K562 (cell line): Measurements from ENCODE around the gene DDRGK1. TPM values are rescaled to one million over a fixed set of nuclear protein-coding genes. Genes with fewer than 3 reads are reported as not detected.
"Not testable (repeated sequence)": the region's sequence is repeated elsewhere in the genome, so short reads cannot be mapped to it uniquely, and the experiment has no call there.

ENCODE experiments used
- ATAC-seq: fragments of 200-7000 bp; cut with Tn5 transposase; 3 replicates; pipeline ENCODE4 v1.9.1; 2020; ENCODE audit warnings: moderate library complexity
- BruUV-seq: library from RNA; stranded (reverse); fragments of 400-500 nt; replicated peaks from 2 replicates; lab custom pipeline; 2021; lab: Mats Ljungman, UMichigan
- CTCF ChIA-PET: fragments of 300-600 bp; formaldehyde crosslinking; extraction: SDS; loops from one replicate; lab custom pipeline; 2021; ENCODE audit warnings: low intra/inter-chr PET ratio; lab: Yijun Ruan, JAX
- POLR2A ChIA-PET: fragments of 300-600, 350-650 bp; sonication (Branson Sonifier 250); formaldehyde crosslinking; extraction: SDS; loops from one replicate; lab custom pipeline; 2021; ENCODE audit warnings: antibody characterized with exemption, inconsistent platforms; lab: Yijun Ruan, JAX
- DNase-seq, 4 experiments: peaks; one replicate each; pipeline versions ENCODE4 v3.0.0 to v3.0.0-alpha.2; 2011 to 2018; ENCODE audit warnings: low spot score in 3 of 4, mixed read lengths in 3 of 4; ENCODE audit errors: extremely low read depth in 1 of 4
- FAIRE-seq: peaks from 2 replicates; lab custom pipeline; 2011; peaks lifted over from hg19 to GRCh38; lab: Jason Lieb, UNC
- H2AFZ ChIP-seq: 2 replicates; pipeline ENCODE4 v1.6.0; 2011; ENCODE audit warnings: low read depth, low read length, control low read depth, inconsistent platforms
- H3K27ac ChIP-seq: fragments of 200-600 bp; 3 replicates; pipeline ENCODE4 v1.8.0; 2011; ENCODE audit warnings: low read depth, mild to moderate bottlenecking, control low read depth, inconsistent platforms, low read length, moderate library complexity, mixed read lengths; ENCODE audit errors: extremely low read depth
- H3K27me3 ChIP-seq, 2 experiments: fragments of 300-600 bp in 1 of 2; 2 replicates in 1 of 2; 3 replicates in 1 of 2; pipeline versions ENCODE4 v1.6.0 to v1.8.0; 2011; ENCODE audit warnings: inconsistent platforms in 2 of 2, low read length in 2 of 2, mild to moderate bottlenecking in 1 of 2, mixed read lengths in 1 of 2, moderate library complexity in 1 of 2; ENCODE audit not compliant: control insufficient read depth in 2 of 2, insufficient read depth in 2 of 2
- H3K36me3 ChIP-seq: fragments of 300-600 bp; 3 replicates; pipeline ENCODE4 v1.8.0; 2011; ENCODE audit warnings: mild to moderate bottlenecking, low read length, inconsistent platforms; ENCODE audit not compliant: control insufficient read depth, insufficient read depth
- H3K4me1 ChIP-seq, 2 experiments: fragments of 200-600 bp in 1 of 2; replicated peaks in 1 of 2; 2 replicates in 1 of 2; 3 replicates in 1 of 2; pipeline versions ENCODE4 v1.5.1 to v1.8.0; 2011; ENCODE audit warnings: inconsistent platforms in 2 of 2, low read length in 2 of 2, mild to moderate bottlenecking in 1 of 2, mixed read lengths in 1 of 2, moderate library complexity in 1 of 2; ENCODE audit not compliant: control insufficient read depth in 2 of 2, insufficient read depth in 2 of 2
- H3K4me2 ChIP-seq: 2 replicates; pipeline ENCODE4 v1.6.1; 2011; ENCODE audit warnings: low read length, control low read depth, inconsistent platforms, mixed read lengths; ENCODE audit not compliant: insufficient read depth
- H3K4me3 ChIP-seq: fragments of 200-600 bp; sonication (generic), shearing (Covaris generic); 2 replicates; pipeline ENCODE4 v1.5.1; 2016; ENCODE audit warnings: control low read depth, inconsistent platforms
- H3K79me2 ChIP-seq: fragments of 200-600 bp; 3 replicates; pipeline ENCODE4 v1.8.0; 2011; ENCODE audit warnings: low read length, inconsistent platforms; ENCODE audit not compliant: control insufficient read depth, insufficient read depth
- H3K9ac ChIP-seq, 2 experiments: 2 replicates each; pipeline versions ENCODE4 v1.6.0 to v1.6.1; 2011; ENCODE audit warnings: low read depth in 2 of 2, low read length in 2 of 2, control low read depth in 1 of 2, inconsistent platforms in 1 of 2, mild to moderate bottlenecking in 1 of 2, mixed read lengths in 1 of 2; ENCODE audit not compliant: insufficient read depth in 1 of 2
- H3K9me1 ChIP-seq: one replicate; pipeline ENCODE4 v1.6.0; 2011; ENCODE audit warnings: inconsistent platforms, mild to moderate bottlenecking, low read length, moderate library complexity; ENCODE audit not compliant: control insufficient read depth, insufficient read depth
- H3K9me3 ChIP-seq: replicated peaks from 2 replicates; pipeline ENCODE4 v1.5.1; 2011; ENCODE audit warnings: low read depth, low read length, inconsistent platforms; ENCODE audit not compliant: control insufficient read depth, insufficient read depth
- H4K20me1 ChIP-seq: replicated peaks from 2 replicates; pipeline ENCODE4 v1.6.1; 2011; ENCODE audit warnings: low read length, inconsistent platforms, mixed read lengths; ENCODE audit not compliant: control insufficient read depth, insufficient read depth
- ARHGAP35 ChIP-seq: fragments of 450-650 bp; IDR thresholded peaks from 2 replicates; pipeline ENCODE4 v1.6.1; 2018; ENCODE audit not compliant: partially characterized antibody
- CBX5 ChIP-seq: IDR thresholded peaks from 2 replicates; pipeline ENCODE4 v1.6.1; 2014; ENCODE audit warnings: low read depth, borderline replicate concordance
- GABPA ChIP-seq: fragments of 200-800 bp; sonication (Bioruptor generic); conservative IDR thresholded peaks from 2 replicates; pipeline ENCODE4 v1.6.1; 2016; ENCODE audit warnings: low read depth, missing genetic modification characterization, missing compliant biosample characterization
- MCM2 ChIP-seq: fragments of 450-650 bp; IDR thresholded peaks from 2 replicates; pipeline ENCODE4 v1.6.1; 2017; ENCODE audit warnings: low read depth, mild to moderate bottlenecking
- NR2C2 ChIP-seq, 2 experiments: fragments of 200-800 bp in 1 of 2; sonication (Bioruptor generic) in 1 of 2; sonication (generic) in 1 of 2; formaldehyde crosslinking in 1 of 2; IDR thresholded peaks; 2 replicates each; pipeline versions ENCODE4 v1.6.1 to v1.8.0; 2016 to 2022; ENCODE audit warnings: mild to moderate bottlenecking in 1 of 2, missing compliant biosample characterization in 1 of 2, missing genetic modification characterization in 1 of 2, missing genetic modification reagents in 1 of 2
- SPI1 ChIP-seq: IDR thresholded peaks from 2 replicates; pipeline ENCODE4 v1.6.1; 2011; ENCODE audit warnings: low read depth, low read length, control low read depth, borderline replicate concordance
- ZNF224 ChIP-seq: sonication (generic); formaldehyde crosslinking; IDR thresholded peaks from 2 replicates; pipeline ENCODE4 v1.8.0; 2022; ENCODE audit warnings: mild to moderate bottlenecking, missing genetic modification reagents
- ZNF239 ChIP-seq: fragments of 250-450 bp; sonication (Bioruptor Pico); IDR thresholded peaks from 2 replicates; pipeline ENCODE4 v1.4.0; 2020; ENCODE audit warnings: mild to moderate bottlenecking
- WGBS: fragments of 100-300 bp; shearing (Covaris generic); methylation state at CpG from one replicate; pipeline ENCODE4 v1.1.6; 2016; ENCODE audit warnings: low coverage, mixed read lengths; ENCODE audit not compliant: insufficient coverage; ENCODE audit errors: missing lambda C conversion rate; 5-methylcytosine and 5-hydroxymethylcytosine counted together
- in situ Hi-C: fragments of 300-500 bp; cut with MboI; formaldehyde crosslinking; loops from 4 replicates; pipeline ENCODE4 v1.15.0; 2018; ENCODE audit warnings: inconsistent platforms, mixed read lengths
- intact Hi-C: fragments of 100-400 bp; cut with micrococcal nuclease; formaldehyde crosslinking; loops from 2 replicates; pipeline ENCODE4 v1.14.2; 2022
- polyA plus RNA-seq, 8 experiments: library from polyadenylated mRNA; depleted of rRNA in 4 of 8; stranded (reverse) in 5 of 8; unstranded in 3 of 8; fragments of >200 nt; fragmentation: Nextera tagmentation in 2 of 8; fragmentation: Illumina TruSeq in 1 of 8; extraction: Ambion mirVana in 2 of 8; extraction: Trizol in 1 of 8; gene quantifications; 2 replicates each; pipeline versions ENCODE4 v1.2.1 to v1.2.3, GENCODE V29; 2011 to 2014; ENCODE audit warnings: inconsistent platforms in 1 of 8, missing spikeins in 1 of 8
- total RNA-seq, 7 experiments: library from RNA; depleted of rRNA in 6 of 7; stranded (reverse); fragments of >200 nt in 6 of 7; fragmentation: Illumina TruSeq in 2 of 7; extraction: Trizol in 2 of 7; gene quantifications; 2 replicates each; pipeline versions ENCODE4 v1.2.1 to v1.2.3, GENCODE V29; 2011 to 2021; ENCODE audit warnings: low replicate concordance in 1 of 7
- TF ChIP-seq, protein P1 (sequence below): sonication (generic); formaldehyde crosslinking; IDR thresholded peaks from 2 replicates; pipeline ENCODE4 v1.8.1; 2022; ENCODE audit warnings: missing genetic modification reagents
- TF ChIP-seq, protein P2 (sequence below): sonication (generic); formaldehyde crosslinking; IDR thresholded peaks from 2 replicates; pipeline ENCODE4 v1.5.0; 2020; ENCODE audit warnings: missing genetic modification reagents

Gene DDRGK1
- total and polyA plus RNA-seq, 9 of the 15 experiments (the other 6 are each of a cell fraction or from before 2014, with no cell fraction given), result 2.3 to 54.4 (median 29.1) TPM

DNA sequence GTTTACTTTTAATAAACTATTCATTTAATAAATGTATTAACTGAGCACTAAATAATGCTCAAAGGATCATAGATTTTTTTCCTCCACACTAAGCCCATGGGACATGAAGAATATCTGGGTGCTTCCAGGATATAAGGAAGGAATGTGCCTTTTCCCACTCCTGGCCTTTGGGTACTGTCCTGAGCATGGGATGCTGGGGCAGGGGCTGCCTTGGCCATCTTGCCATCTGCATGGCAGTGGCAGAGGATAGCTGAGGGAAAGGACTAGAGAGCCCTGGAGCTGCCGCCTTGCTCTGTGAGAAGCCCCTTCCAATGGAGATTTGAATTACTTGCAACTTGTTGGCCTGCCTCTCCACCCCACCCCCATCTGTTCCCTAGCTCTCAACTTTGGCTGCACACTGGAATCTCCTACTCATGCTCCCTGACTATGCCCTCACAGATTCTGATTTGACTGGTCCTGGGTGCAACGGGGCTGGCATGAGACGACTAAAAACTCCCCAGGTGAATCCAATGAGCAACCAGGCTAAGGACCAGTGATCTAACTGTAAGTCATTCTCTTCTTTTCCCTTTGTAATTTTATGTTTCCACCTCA, 15.6 kb downstream of the DDRGK1 start:
- Histone ChIP-seq H3K79me2 (no peaks in the 10 kb centered on the region), H3K36me3 (peaks cover 40% of the 10 kb centered on the region; the same call in 2 of the 3 replicates), H3K27me3 (no peaks in the 10 kb centered on the region)
- TF ChIP-seq ZNF239 (CRISPR knock-in tag), result no peak
- TF ChIP-seq GABPA (tag), result no peak
- no peak for TF ChIP-seq CBX5
- TF ChIP-seq, protein P1, sequence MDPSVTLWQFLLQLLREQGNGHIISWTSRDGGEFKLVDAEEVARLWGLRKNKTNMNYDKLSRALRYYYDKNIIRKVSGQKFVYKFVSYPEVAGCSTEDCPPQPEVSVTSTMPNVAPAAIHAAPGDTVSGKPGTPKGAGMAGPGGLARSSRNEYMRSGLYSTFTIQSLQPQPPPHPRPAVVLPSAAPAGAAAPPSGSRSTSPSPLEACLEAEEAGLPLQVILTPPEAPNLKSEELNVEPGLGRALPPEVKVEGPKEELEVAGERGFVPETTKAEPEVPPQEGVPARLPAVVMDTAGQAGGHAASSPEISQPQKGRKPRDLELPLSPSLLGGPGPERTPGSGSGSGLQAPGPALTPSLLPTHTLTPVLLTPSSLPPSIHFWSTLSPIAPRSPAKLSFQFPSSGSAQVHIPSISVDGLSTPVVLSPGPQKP (CRISPR knock-in tag), result no peak
- no peak for TF ChIP-seq SPI1
- no peak for TF ChIP-seq NR2C2 (CRISPR knock-in tag; IDR thresholded peaks at IDR 0.05)
- no peak for TF ChIP-seq NR2C2 (tag; IDR thresholded peaks at IDR 0.05)
- TF ChIP-seq, protein P2, sequence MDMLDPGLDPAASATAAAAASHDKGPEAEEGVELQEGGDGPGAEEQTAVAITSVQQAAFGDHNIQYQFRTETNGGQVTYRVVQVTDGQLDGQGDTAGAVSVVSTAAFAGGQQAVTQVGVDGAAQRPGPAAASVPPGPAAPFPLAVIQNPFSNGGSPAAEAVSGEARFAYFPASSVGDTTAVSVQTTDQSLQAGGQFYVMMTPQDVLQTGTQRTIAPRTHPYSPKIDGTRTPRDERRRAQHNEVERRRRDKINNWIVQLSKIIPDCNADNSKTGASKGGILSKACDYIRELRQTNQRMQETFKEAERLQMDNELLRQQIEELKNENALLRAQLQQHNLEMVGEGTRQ (CRISPR knock-in tag), result no peak
- no peak for TF ChIP-seq ARHGAP35
- TF ChIP-seq MCM2, result no peak
- no peak for TF ChIP-seq ZNF224 (CRISPR knock-in tag)
- TF ChIP-seq, all 486 proteins: peak for 0
- BruUV-seq, result no TSS peak
- ChIA-PET CTCF (no interaction called here), POLR2A (interaction anchor here (0.6 to 1.3 kb wide), 2 partner anchors 20 to 112 kb away, joined by 3 to 5 read pairs; partner anchors contain the start of gene ITPA)
- no peak for DNase-seq
- no peak for FAIRE-seq
- Histone ChIP-seq H3K9ac (no peak overlapping the region), H3K4me3 (no peak overlapping the region), H3K27ac (no peak overlapping the region), H3K4me2 (no peak overlapping the region), H3K4me1 (peaks cover 0 to 5% of the 10 kb centered on the region in 2 experiments; a peak in 2 of 5 replicates), H3K9me1 (no peaks in the 10 kb centered on the region), H3K9me3 (no peaks in the 10 kb centered on the region), H2AFZ (no peak overlapping the region), H4K20me1 (no peaks in the 10 kb centered on the region)
- ATAC-seq, result no peak; the same call in 2 of the 3 replicates
- in situ Hi-C loops (no loop called here), intact Hi-C loops (no loop called here)
- 94% methylated on average over 2 of the region's 3 CpGs for WGBS

GRCh38 chr20:3187861-3188260, 16.6 kb downstream of the DDRGK1 start:
- POLR2A ChIA-PET, result interaction anchor here (0.9 kb wide), 1 partner anchor 16 kb away, joined by 4 read pairs; no protein-coding TSS in a partner anchor
- H3K27ac ChIP-seq, H3K27me3 ChIP-seq, H3K9me1 ChIP-seq, BruUV-seq, CTCF ChIA-PET, ATAC-seq, FAIRE-seq, H3K4me1 ChIP-seq, H2AFZ ChIP-seq, DNase-seq, H3K79me2 ChIP-seq, H3K9ac ChIP-seq, H3K9me3 ChIP-seq, H4K20me1 ChIP-seq, intact Hi-C loops, H3K4me2 ChIP-seq, H3K4me3 ChIP-seq, in situ Hi-C loops: not testable (repeated sequence)
- H3K36me3 ChIP-seq, result peaks cover 33% of the 10 kb centered on the region; the same call in 2 of the 3 replicates
- 95% methylated on average over 9 of the region's 9 CpGs for WGBS
